A549 (cell line): ENCODE data around the gene RUVBL2. TPM values are rescaled to one million over a fixed set of nuclear protein-coding genes. Genes with fewer than 3 reads are reported as not detected.

Source experiments
- ATAC-seq, 2 experiments: fragments of 200-7000 bp in 1 of 2; fragments of >200 bp in 1 of 2; cut with Nextera tagmentation in 1 of 2; cut with Tn5 transposase in 1 of 2; 3 replicates each; pipeline versions ENCODE4 v1.8.0 to v1.9.1; 2018 to 2020; ENCODE audit warnings: mild to moderate bottlenecking in 1 of 2, moderate library complexity in 1 of 2
- CTCF ChIA-PET: fragments of 300-600 bp; sonication (Branson Sonifier 250); formaldehyde crosslinking; extraction: SDS; loops from one replicate; lab custom pipeline; 2021; ENCODE audit warnings: antibody characterized with exemption, inconsistent platforms; lab: Yijun Ruan, JAX
- POLR2A ChIA-PET: fragments of 350-600 bp; formaldehyde crosslinking; extraction: SDS; loops from one replicate; lab custom pipeline; 2021; ENCODE audit warnings: antibody characterized with exemption, inconsistent platforms; lab: Yijun Ruan, JAX
- DNase-seq, 2 experiments: peaks; one replicate each; pipeline versions ENCODE4 v3.0.0 to v3.0.0-alpha.2; 2011 to 2016; ENCODE audit warnings: low read depth in 1 of 2, low spot score in 1 of 2
- FAIRE-seq: peaks from 2 replicates; lab custom pipeline; 2011; peaks lifted over from hg19 to GRCh38; lab: Jason Lieb, UNC
- H3K27ac ChIP-seq, 2 experiments: fragments of >200 bp; sonication (Bioruptor Twin); formaldehyde crosslinking; 3 replicates each; pipeline ENCODE4 v1.5.1; 2016 to 2017
- H3K4me1 ChIP-seq: fragments of >200 bp; sonication (Bioruptor Twin); formaldehyde crosslinking; 3 replicates; pipeline ENCODE4 v1.6.1; 2016
- H3K4me2 ChIP-seq: fragments of >200 bp; sonication (Bioruptor Twin); formaldehyde crosslinking; 3 replicates; pipeline ENCODE4 v1.6.1; 2016
- H3K4me3 ChIP-seq: fragments of >200 bp; sonication (Bioruptor Twin); formaldehyde crosslinking; 3 replicates; pipeline ENCODE4 v1.5.1; 2016
- H3K9me3 ChIP-seq: fragments of >200 bp; sonication (Bioruptor Twin); formaldehyde crosslinking; 3 replicates; pipeline ENCODE4 v1.6.1; 2016
- BHLHE40 ChIP-seq: IDR thresholded peaks from 2 replicates; pipeline ENCODE4 v1.6.1; 2012; ENCODE audit warnings: low read depth, low read length, inconsistent platforms
- CHD2 ChIP-seq: fragments of 150-350 bp; IDR thresholded peaks from 2 replicates; pipeline ENCODE4 v1.6.1; 2014; ENCODE audit warnings: low read length; ENCODE audit not compliant: partially characterized antibody
- EHMT2 ChIP-seq: fragments of 200-600 bp; sonication (generic); IDR thresholded peaks from 2 replicates; pipeline ENCODE4 v1.6.1; 2016; ENCODE audit warnings: antibody characterized with exemption, low read depth, mild to moderate bottlenecking, moderate library complexity
- EP300 ChIP-seq, 2 experiments: fragments of >200 bp; sonication (Bioruptor Twin); formaldehyde crosslinking; IDR thresholded peaks; 2 replicates in 1 of 2; 3 replicates in 1 of 2; pipeline ENCODE4 v1.6.1; 2016 to 2017
- FOSB ChIP-seq: fragments of 250-450 bp; sonication (Bioruptor Pico); IDR thresholded peaks from 2 replicates; pipeline ENCODE4 v1.5.0; 2020; ENCODE audit warnings: mild to moderate bottlenecking, moderate library complexity
- GATA3 ChIP-seq: IDR thresholded peaks from 2 replicates; pipeline ENCODE4 v1.6.1; 2012; ENCODE audit warnings: borderline replicate concordance
- HDAC2 ChIP-seq: fragments of 200-600 bp; sonication (generic); IDR thresholded peaks from 2 replicates; pipeline ENCODE4 v1.6.1; 2016
- HOXA7 ChIP-seq: fragments of 250-450 bp; sonication (Bioruptor Pico); IDR thresholded peaks from 2 replicates; pipeline ENCODE4 v1.5.0; 2020; ENCODE audit warnings: mild to moderate bottlenecking, moderate library complexity
- HOXB5 ChIP-seq: fragments of 250-450 bp; sonication (Bioruptor Pico); IDR thresholded peaks from 2 replicates; pipeline ENCODE4 v1.5.0; 2020; ENCODE audit warnings: mild to moderate bottlenecking, moderate library complexity
- JUN ChIP-seq, 2 experiments: fragments of >200 bp; sonication (Bioruptor Twin); formaldehyde crosslinking; IDR thresholded peaks; 2 replicates in 1 of 2; 3 replicates in 1 of 2; pipeline ENCODE4 v1.6.1; 2016 to 2017
- MAFK ChIP-seq: fragments of 450-650 bp; IDR thresholded peaks from 2 replicates; pipeline ENCODE4 v1.6.1; 2014; ENCODE audit not compliant: partially characterized antibody
- MAZ ChIP-seq: fragments of 150-350 bp; IDR thresholded peaks from 2 replicates; pipeline ENCODE4 v1.6.1; 2014; ENCODE audit warnings: antibody characterized with exemption, low read depth, low read length, borderline replicate concordance
- MYC ChIP-seq: IDR thresholded peaks from 2 replicates; pipeline ENCODE4 v1.6.1; 2012; ENCODE audit warnings: mild to moderate bottlenecking, inconsistent platforms, low read length, improper control_type of control experiment, borderline replicate concordance
- NFE2L2 ChIP-seq: fragments of 150-350 bp; conservative IDR thresholded peaks from 2 replicates; pipeline ENCODE4 v1.6.1; 2014; ENCODE audit warnings: low read length
- NPAS2 ChIP-seq: fragments of 250-450 bp; sonication (Bioruptor Pico); IDR thresholded peaks from 2 replicates; pipeline ENCODE4 v1.8.0; 2022; ENCODE audit warnings: mild to moderate bottlenecking, moderate library complexity, borderline replicate concordance
- RARB ChIP-seq: fragments of 250-450 bp; sonication (Bioruptor Pico); IDR thresholded peaks from 2 replicates; pipeline ENCODE4 v1.8.0; 2021; ENCODE audit warnings: mild to moderate bottlenecking, moderate library complexity
- RCOR1 ChIP-seq: fragments of 150-350 bp; IDR thresholded peaks from 2 replicates; pipeline ENCODE4 v1.6.1; 2014; ENCODE audit warnings: antibody characterized with exemption, low read length, low read depth
- SMC3 ChIP-seq: fragments of >200 bp; sonication (Bioruptor Twin); formaldehyde crosslinking; IDR thresholded peaks from 3 replicates; pipeline ENCODE4 v1.6.1; 2018; ENCODE audit warnings: inconsistent platforms
- SREBF2 ChIP-seq: fragments of 450-650 bp; IDR thresholded peaks from 2 replicates; pipeline ENCODE4 v1.6.1; 2014; ENCODE audit warnings: mild to moderate bottlenecking, moderate library complexity
- TFCP2L1 ChIP-seq: fragments of 250-450 bp; sonication (Bioruptor Pico); IDR thresholded peaks from 2 replicates; pipeline ENCODE4 v1.5.0; 2021; ENCODE audit warnings: mild to moderate bottlenecking
- TP53 ChIP-seq: fragments of 250-450 bp; sonication (Bioruptor Pico); IDR thresholded peaks from 2 replicates; pipeline ENCODE4 v1.5.0; 2021; ENCODE audit warnings: mild to moderate bottlenecking, moderate library complexity
- ZNF302 ChIP-seq: fragments of 250-450 bp; sonication (Bioruptor Pico); IDR thresholded peaks from 2 replicates; pipeline ENCODE4 v1.9.0; 2021; ENCODE audit warnings: inconsistent platforms, mild to moderate bottlenecking, moderate library complexity
- WGBS: methylation state at CpG from one replicate; pipeline ENCODE4 v1.1.6; 2017; ENCODE audit errors: missing lambda C conversion rate; 5-methylcytosine and 5-hydroxymethylcytosine counted together
- polyA plus RNA-seq, 4 experiments: library from polyadenylated mRNA; depleted of rRNA in 3 of 4; stranded (reverse); fragments of >200 nt; fragmentation: RNase III in 1 of 4; extraction: RNeasy Plus Mini Kit Qiagen cat#74134 plus additional on column Dnase treatment in 1 of 4; gene quantifications; 2 replicates in 3 of 4; 3 replicates in 1 of 4; pipeline ENCODE4 v1.2.3, GENCODE V29; 2011 to 2017
- TF ChIP-seq, protein P1 (sequence below): fragments of 150-350 bp; IDR thresholded peaks from 2 replicates; pipeline ENCODE4 v1.6.1; 2014; ENCODE audit warnings: low read depth, mild to moderate bottlenecking, low read length
- TF ChIP-seq, protein P2 (sequence below): IDR thresholded peaks from 2 replicates; pipeline ENCODE4 v1.6.1; 2012; ENCODE audit warnings: low read depth, borderline replicate concordance
- TF ChIP-seq, protein P3 (sequence below): fragments of >200 bp; sonication (Bioruptor Twin); formaldehyde crosslinking; IDR thresholded peaks from 2 replicates; pipeline ENCODE4 v1.6.1; 2016
- TF ChIP-seq, protein P4 (sequence below): IDR thresholded peaks from 2 replicates; pipeline ENCODE4 v1.6.1; 2012
- TF ChIP-seq, protein P5 (sequence below): fragments of 250-450 bp; sonication (Bioruptor Pico); IDR thresholded peaks from 2 replicates; pipeline ENCODE4 v1.5.0; 2021; ENCODE audit warnings: mild to moderate bottlenecking, moderate library complexity, borderline replicate concordance

Gene RUVBL2
- polyA plus RNA-seq, 2 of the 4 experiments (the other 2 are of a cell fraction), result 186 to 225 TPM

DNA sequence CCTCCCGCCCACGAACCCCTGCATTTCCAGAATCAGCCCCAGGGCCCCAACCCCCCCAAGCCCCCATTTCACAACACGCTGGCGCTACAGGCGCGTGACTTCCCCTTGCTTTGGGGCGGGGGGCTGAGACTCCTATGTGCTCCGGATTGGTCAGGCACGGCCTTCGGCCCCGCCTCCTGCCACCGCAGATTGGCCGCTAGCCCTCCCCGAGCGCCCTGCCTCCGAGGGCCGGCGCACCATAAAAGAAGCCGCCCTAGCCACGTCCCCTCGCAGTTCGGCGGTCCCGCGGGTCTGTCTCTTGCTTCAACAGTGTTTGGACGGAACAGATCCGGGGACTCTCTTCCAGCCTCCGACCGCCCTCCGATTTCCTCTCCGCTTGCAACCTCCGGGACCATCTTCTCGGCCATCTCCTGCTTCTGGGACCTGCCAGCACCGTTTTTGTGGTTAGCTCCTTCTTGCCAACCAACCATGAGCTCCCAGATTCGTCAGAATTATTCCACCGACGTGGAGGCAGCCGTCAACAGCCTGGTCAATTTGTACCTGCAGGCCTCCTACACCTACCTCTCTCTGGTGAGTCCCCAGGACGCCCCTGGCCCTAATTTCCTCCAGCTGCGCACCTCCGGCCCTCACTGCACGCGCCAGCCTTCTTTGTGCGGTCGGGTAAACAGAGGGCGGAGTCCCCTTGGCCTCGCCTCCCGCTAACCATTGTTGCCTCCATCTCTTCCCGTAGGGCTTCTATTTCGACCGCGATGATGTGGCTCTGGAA, 28.5 kb upstream of the RUVBL2 start, which contains the start of gene FTL (continued):
- peak; percentile 60; the same call in 1 of the 2 replicates for TF ChIP-seq GATA3
- 0 out of 2 replicates have a peak, but pooled peaks have one; percentile 27 for TF ChIP-seq FOSB (CRISPR knock-in tag)
- TF ChIP-seq, protein P1, sequence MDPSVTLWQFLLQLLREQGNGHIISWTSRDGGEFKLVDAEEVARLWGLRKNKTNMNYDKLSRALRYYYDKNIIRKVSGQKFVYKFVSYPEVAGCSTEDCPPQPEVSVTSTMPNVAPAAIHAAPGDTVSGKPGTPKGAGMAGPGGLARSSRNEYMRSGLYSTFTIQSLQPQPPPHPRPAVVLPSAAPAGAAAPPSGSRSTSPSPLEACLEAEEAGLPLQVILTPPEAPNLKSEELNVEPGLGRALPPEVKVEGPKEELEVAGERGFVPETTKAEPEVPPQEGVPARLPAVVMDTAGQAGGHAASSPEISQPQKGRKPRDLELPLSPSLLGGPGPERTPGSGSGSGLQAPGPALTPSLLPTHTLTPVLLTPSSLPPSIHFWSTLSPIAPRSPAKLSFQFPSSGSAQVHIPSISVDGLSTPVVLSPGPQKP, result no peak
- no peak for TF ChIP-seq HOXB5 (CRISPR knock-in tag)
- TF ChIP-seq HDAC2, result no peak; the same call in 1 of the 2 replicates
- no peak for TF ChIP-seq RCOR1
- no peak for TF ChIP-seq HOXA7
- TF ChIP-seq, protein P2, sequence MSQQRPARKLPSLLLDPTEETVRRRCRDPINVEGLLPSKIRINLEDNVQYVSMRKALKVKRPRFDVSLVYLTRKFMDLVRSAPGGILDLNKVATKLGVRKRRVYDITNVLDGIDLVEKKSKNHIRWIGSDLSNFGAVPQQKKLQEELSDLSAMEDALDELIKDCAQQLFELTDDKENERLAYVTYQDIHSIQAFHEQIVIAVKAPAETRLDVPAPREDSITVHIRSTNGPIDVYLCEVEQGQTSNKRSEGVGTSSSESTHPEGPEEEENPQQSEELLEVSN, result peak; percentile 60; the same call in 1 of the 2 replicates
- peak; percentile 18; the same call in 1 of the 3 replicates for TF ChIP-seq SMC3
- TF ChIP-seq, protein P3, sequence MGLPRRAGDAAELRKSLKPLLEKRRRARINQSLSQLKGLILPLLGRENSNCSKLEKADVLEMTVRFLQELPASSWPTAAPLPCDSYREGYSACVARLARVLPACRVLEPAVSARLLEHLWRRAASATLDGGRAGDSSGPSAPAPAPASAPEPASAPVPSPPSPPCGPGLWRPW, result 0 out of 2 replicates have a peak, but pooled peaks have one; percentile 5
- peak; percentile 27; the same call in 1 of the 2 replicates for TF ChIP-seq BHLHE40
- peak; percentile 100 for TF ChIP-seq JUN (IDR thresholded peaks at IDR 0.05)
- TF ChIP-seq, protein P4, sequence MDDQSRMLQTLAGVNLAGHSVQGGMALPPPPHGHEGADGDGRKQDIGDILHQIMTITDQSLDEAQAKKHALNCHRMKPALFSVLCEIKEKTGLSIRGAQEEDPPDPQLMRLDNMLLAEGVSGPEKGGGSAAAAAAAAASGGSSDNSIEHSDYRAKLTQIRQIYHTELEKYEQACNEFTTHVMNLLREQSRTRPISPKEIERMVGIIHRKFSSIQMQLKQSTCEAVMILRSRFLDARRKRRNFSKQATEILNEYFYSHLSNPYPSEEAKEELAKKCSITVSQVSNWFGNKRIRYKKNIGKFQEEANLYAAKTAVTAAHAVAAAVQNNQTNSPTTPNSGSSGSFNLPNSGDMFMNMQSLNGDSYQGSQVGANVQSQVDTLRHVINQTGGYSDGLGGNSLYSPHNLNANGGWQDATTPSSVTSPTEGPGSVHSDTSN, result peak; percentile 92
- TF ChIP-seq, all 56 proteins: peak for 21

DNA sequence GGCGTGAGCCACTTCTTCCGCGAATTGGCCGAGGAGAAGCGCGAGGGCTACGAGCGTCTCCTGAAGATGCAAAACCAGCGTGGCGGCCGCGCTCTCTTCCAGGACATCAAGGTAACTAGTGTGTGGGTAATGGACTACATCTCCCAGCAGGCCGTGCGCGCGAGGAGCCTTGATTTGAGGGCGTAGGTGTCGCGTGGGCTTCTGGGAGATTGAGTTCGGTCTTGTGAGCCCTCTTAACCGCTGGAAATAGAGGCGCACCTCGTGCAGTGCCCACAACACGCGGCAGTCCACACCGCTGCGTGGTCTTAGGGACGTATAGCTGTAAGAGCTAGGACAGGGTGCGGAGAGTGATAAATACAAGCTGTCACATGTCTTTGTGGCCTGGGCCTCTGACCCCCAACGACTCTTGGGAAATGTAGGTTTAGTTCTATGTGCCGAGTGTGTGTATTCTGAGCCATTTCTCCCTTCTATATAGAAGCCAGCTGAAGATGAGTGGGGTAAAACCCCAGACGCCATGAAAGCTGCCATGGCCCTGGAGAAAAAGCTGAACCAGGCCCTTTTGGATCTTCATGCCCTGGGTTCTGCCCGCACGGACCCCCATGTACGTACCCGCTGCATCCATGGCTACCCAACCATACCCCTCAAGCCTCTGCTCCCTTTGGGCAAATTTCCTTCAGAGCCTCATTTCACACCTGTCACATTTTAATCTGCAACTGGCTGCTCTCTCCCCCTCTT, 27.7 kb upstream of the RUVBL2 start:
- Histone ChIP-seq H3K27ac (peak overlapping the region; percentile 92 to 96), H3K9me3 (no peaks in the 10 kb centered on the region), H3K4me3 (peak overlapping the region; percentile 66), H3K4me2 (peak overlapping the region; percentile 95), H3K4me1 (peaks cover 62% of the 10 kb centered on the region)
- WGBS, result 1% methylated on average over 36 of the region's 36 CpGs
- ATAC-seq, result peak in 1 of 2 experiments; percentile 2; a peak in 3 of 6 replicates
- ChIA-PET POLR2A (interaction anchor here (0.6 to 9.6 kb wide), 10 partner anchors 8 to 245 kb away, joined by 3 to 175 read pairs (median 6); partner anchors contain the start of genes BAX, GYS1, NUCB1 and PLEKHA4), CTCF (interaction anchor here (0.6 to 18.4 kb wide), 7 partner anchors 11 to 694 kb away, joined by 3 to 332 read pairs (median 7); partner anchors contain the start of genes GYS1 and RUVBL2)
- DNase-seq, result peak; percentile 49 to 90
- no peak for FAIRE-seq
- TF ChIP-seq MAFK (no peak), FOSB (CRISPR knock-in tag) (peak; percentile 73), EHMT2 (no peak), SMC3 (no peak), MYC (peak; percentile 72; the same call in 1 of the 2 replicates), ZNF302 (no peak), RARB (CRISPR knock-in tag) (peak; percentile 80; the same call in 1 of the 2 replicates), BHLHE40 (no peak), NFE2L2 (0 out of 2 replicates have a peak, but pooled peaks have one; percentile 34), HDAC2 (no peak; the same call in 1 of the 2 replicates), TP53 (no peak; the same call in 1 of the 2 replicates), TFCP2L1 (CRISPR knock-in tag) (0 out of 2 replicates have a peak, but pooled peaks have one; percentile 67), EP300 (IDR thresholded peaks at IDR 0.05) (no peak), MAZ (no peak), CHD2 (peak; percentile 27), NPAS2 (CRISPR knock-in tag) (no peak), SREBF2 (no peak)
- TF ChIP-seq, protein P5, sequence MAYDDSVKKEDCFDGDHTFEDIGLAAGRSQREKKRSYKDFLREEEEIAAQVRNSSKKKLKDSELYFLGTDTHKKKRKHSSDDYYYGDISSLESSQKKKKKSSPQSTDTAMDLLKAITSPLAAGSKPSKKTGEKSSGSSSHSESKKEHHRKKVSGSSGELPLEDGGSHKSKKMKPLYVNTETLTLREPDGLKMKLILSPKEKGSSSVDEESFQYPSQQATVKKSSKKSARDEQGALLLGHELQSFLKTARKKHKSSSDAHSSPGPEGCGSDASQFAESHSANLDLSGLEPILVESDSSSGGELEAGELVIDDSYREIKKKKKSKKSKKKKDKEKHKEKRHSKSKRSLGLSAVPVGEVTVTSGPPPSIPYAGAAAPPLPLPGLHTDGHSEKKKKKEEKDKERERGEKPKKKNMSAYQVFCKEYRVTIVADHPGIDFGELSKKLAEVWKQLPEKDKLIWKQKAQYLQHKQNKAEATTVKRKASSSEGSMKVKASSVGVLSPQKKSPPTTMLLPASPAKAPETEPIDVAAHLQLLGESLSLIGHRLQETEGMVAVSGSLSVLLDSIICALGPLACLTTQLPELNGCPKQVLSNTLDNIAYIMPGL (CRISPR knock-in tag), result no peak
- TF ChIP-seq, protein P1, result no peak
- TF ChIP-seq, protein P3, result no peak
- TF ChIP-seq, protein P2, result no peak
